Occipital lobe (tissue), 2 donors: ENCODE results near the gene FGF12. TPM values are rescaled to one million over a fixed set of nuclear protein-coding genes. Genes with fewer than 3 reads are reported as not detected.
"Not testable (repeated sequence)": the region's sequence is repeated elsewhere in the genome, so short reads cannot be mapped to it uniquely, and the experiment has no call there.

Source experiments
- DNase-seq: peaks from one replicate; lab custom pipeline; 2025; lab: John Stamatoyannopoulos, UW
- total RNA-seq: library from RNA; depleted of rRNA; stranded (reverse); fragments of >200 nt; gene quantifications from one replicate; pipeline ENCODE4 v1.2.3, GENCODE V29; 2014

Gene FGF12
- total RNA-seq, 1 donor from 2014 or later, result 187 TPM

DNA sequence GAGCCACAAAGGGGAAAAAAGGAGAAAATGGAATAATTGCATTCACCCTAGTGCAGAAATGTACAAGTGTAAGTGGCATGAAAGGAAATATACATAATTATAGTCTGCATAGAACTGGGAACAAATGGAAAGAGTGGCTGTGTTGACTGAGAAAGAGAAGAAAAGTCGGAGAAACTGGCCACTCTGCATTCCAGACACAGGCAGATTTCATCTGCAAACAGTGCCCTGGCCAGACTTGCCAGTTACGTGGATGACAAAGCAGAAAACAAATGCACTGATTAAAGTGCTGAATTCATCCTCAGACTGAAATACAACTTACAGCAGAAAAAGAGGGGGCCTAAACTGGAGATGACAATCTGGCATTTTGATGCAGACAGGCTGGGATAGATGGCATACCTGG lies 129.8 kb downstream of the FGF12 start:
- DNase-seq, result no peak

GRCh38 chr3:192578729-192579128 lies 148.6 kb downstream of the FGF12 start:
- no peak for DNase-seq

- no peak for DNase-seq
Observed at GRCh38 chr3:192577811-192578210, 149.5 kb downstream of the FGF12 start.

GRCh38 chr3:192577271-192577670 lies 150.1 kb downstream of the FGF12 start:
- DNase-seq, result no peak

DNA sequence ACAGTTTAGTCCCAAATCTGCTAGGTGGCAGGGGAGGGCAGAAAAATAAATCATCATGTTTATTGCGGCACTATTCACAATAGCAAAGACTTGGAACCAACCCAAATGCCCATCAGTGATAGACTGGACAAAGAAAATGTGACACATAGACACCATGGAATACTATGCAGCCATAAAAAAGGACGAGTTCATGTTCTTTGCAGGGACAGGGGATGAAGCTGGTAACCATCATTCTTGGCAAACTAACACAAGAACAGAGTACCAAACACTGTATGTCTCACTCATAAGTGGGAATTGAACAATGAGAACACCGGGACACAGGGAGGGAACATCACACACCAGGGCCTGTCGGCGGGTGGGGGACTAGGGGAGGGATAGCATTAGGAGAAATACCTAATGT lies 150.6 kb downstream of the FGF12 start:
- not testable (repeated sequence) for DNase-seq

DNA sequence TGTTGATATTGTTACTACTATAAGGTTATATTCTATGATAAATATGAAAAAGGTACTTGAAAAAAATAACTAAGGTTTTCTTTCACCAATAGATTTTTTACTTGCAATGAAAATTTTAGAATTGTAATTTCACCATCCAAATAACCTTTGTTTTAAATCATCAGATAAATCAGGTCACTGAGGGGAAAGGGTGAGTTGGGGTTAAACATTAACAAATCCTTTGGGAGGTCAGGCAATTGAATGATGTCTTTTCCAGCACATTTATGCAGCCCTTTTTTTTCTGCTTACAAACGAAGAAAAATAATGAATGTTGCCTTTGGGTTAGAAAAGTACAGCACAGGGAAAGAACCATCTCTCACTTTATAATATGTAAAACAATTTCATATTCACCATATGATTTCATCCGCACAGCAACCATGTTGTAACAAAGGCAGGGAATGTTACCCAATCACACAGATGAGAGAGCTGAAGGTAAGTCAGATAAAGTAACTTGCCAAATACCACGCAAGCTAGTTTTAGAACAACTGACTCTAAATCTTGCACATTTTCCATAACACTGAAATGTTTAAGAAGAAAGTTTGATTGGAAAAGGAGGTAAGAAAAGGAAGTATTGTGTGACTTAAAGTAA lies 151.3 kb downstream of the FGF12 start:
- DNase-seq, result no peak

DNA sequence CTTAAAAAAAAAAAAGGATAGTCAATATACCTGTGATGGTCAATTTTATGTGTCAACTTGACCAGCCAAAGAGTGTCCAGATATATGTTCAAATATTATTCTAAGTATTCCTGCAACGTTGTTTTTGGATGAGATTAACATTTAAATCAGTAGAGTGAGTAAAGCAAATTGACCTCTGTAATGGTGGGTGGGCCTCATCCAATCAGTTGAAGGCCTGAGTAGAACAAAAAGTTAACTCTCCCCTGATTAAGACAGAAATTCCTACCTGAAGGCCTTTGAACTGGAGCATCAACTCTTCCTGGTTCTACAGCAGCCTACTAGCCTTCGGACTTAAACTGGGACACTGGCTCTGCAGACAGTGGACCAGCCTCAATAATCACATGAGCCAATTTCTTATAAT lies 154.1 kb downstream of the FGF12 start:
- DNase-seq, result no peak

DNA sequence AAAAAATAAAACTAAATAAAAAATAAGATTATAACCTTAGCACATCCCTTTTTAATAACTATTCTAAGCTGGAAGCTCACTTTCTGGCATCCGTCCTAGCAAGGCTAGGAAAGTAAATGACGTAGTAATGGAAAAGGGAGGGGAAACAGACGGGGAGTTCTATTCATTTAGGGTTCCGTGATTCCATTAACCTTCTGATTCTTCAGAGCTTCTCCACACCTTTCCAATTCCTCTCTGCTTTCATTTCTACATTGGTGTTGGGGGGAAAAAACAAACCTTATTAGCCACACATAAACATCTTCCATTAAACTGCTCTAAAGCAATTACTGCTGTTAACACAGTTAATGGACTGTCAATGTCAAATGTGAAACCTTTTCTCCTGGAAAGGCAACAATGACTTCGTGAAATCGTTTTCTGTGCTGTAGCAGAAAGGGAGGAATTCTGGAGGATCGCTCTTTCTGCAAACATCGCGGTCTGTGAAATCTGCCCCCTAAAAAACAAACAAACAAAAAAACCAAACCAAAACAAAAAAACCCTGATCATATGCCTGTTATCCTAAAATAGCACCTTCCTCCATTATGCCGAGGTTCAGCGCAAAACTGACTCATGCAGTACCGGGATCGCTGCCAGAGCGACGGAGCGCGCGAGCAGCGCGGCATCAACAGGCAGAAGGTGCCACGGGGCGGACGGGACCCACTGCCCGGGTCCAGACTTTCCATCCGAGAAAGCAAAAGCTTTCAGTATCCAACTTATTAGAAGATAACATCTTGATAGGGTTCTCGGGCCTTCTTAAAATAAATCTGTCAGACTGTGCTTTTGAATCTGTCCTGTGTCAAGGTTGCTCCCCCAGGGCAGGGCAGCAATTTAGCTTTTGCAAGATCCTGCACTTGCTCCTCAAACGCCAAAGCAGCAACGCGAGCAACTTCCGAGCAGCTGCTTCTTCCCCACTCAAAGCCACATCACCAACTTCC lies 156.2 kb downstream of the FGF12 start:
- peak; percentile 52 for DNase-seq

- DNase-seq, result no peak
Observed at GRCh38 chr3:192570315-192570714, 157.0 kb downstream of the FGF12 start.

GRCh38 chr3:192566706-192567290 lies 160.5 kb downstream of the FGF12 start:
- peak; percentile 78 for DNase-seq

DNA sequence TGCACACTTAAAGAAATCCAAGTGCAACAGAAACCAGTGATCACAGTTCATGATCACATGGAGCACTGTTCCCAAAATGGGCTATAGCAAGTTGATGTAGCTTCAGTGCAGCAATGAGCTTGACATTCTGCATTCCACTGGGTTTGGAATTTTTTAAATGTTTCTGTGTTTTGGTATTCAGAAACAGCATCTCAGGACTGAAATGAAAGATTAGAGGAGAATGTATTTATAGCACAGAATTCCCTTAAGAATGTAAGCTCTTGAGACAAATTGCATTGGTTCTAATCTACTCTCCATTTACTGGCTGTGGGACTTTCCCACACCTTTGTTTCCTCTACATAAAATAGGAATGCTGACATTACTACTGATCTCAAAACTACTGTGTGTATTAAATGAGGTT lies 162.7 kb downstream of the FGF12 start:
- DNase-seq, result no peak

GRCh38 chr3:192563417-192563816 lies 163.9 kb downstream of the FGF12 start:
- no peak for DNase-seq

DNA sequence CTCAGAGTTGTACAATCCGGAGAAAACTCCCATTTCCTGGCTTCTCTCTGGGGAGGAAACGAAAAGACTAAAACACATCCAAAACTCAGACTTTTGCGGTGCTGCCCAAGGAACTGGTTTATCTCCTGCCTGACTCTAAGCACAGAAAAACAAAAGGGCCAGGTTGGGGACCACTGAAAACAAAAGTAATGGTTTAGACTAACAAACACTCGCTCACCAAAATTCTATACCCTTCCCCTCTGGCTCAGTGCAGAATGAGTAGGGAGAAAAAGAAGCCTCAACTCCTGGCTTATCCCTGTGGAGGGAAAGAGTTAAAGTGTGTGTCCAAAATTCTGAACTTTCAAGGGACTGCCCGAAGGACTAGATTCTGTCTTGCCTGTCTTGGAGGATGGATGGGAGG lies 173.6 kb downstream of the FGF12 start:
- DNase-seq, result no peak

- DNase-seq, result no peak
Observed at GRCh38 chr3:192550356-192550755, 177.0 kb downstream of the FGF12 start.

DNA sequence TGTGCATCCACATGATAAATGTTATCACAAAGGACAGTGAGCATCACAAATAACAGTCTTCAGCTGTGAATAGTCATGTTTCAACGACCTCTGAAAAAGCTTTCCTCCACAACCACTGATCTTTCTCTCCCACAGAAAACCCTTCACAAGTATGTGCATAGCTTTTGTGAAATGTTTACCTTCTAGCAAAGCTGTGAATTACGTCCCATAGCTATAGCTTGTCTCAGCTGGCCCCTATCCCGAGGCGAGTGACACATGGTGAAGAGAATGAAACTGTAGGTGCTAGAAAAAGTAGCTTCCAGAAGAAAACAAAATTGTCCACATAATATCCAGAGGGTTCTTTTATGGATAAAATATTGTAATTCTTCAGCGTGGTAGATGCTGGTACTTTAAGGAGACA lies 182.0 kb downstream of the FGF12 start:
- no peak for DNase-seq

DNA sequence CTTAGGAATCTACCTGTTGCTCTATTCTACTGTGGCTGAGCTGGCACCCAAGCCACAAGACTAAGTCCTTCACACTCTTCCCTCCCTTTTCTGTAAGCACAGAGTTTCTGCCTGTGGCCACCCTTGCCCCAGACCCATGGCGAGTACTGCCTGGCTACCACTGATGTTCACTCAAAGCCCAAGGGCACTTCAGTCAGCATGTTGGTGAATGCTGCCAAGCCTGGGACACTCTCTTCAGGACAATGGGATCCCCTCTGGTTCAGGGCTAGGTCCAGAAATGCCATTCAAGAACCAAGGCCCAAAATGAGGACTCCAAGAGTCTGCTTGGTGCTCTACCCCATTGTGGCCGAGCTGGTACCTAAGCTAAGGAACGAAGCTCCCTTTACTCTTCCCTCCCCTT lies 184.2 kb downstream of the FGF12 start:
- no peak for DNase-seq

DNA sequence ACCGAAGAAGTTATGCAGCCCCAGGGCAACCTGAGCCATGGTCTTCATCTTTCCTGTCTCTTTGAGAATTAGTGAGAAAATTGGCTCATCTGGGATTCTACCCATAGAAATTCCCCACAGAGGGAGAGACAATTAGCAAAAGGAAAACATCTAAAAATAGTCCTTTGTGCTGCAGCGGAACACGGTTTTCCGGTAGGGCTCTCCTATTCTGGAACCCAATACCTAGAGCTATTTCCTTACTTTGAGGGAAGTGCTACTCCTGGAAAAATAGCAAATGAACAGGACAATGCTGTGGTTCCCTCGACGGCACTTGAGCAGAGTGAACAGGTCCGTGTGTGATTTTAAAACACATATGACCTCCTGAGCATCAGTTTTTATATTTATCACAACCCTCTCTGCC lies 210.5 kb downstream of the FGF12 start:
- DNase-seq, result no peak

DNA sequence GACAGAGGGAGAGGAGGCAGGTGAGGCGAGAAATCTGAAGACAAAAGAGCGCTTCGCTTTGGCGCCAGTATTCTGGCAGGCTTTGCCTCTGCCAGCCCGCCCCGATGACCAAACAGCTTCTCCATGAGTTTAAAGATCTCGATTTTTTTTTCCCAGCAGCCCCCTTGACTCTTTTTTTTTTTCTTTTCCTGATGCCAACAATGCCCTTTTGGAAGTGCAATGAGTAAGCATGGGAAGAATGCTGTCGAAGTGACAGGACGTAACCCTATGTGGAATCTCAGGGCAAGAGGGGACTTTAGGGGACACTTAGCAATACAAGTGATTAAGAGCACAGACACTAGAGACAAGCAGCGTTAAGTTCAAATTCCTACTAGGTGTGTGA lies 211.7 kb downstream of the FGF12 start:
- DNase-seq, result no peak

DNA sequence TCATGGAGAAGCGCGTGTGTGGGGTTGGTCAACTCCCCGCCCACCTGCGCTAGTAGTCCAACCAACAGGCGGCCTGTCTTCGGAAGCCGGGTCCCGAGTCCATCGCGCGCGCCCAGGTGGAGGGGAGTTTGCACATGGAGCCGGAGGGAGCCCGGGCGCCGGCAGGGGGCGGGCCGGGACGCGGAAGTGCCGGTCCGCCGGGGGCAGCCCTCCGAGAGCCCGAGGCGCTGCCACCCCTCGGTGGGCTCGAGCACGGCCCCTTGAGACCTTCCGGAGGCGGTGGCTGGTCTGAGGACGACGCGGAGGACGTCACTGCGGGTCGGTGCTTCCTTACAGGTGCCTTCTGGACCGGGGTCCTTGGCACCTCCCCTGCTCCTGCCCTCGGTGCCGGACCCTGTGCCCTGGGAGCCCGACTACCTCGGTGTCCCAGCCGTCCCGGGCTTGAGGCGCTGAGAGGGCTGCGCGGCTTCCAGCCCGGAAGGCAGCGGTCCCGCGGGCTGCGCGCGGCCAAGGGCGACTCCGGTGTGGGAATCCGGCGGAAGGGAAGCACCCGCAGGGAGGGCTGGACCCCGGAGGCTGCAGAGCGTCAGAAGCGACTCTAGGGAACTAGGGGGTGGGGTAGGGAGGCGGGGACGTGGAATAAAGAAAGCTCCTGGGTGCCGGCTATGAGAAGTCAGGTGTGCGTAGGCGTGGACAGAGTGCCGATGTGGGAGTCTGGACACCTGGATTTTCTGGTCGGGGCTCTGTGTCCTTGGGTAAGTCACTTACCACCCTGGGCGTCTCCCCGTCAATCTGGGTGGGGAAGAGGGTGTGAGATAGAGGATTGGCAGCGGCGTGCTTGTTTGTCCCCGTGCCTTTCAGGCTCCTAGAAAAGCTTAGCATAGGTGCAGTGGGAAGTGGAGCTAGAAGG lies 212.3 kb downstream of the FGF12 start:
- DNase-seq, result peak; percentile 18

DNA sequence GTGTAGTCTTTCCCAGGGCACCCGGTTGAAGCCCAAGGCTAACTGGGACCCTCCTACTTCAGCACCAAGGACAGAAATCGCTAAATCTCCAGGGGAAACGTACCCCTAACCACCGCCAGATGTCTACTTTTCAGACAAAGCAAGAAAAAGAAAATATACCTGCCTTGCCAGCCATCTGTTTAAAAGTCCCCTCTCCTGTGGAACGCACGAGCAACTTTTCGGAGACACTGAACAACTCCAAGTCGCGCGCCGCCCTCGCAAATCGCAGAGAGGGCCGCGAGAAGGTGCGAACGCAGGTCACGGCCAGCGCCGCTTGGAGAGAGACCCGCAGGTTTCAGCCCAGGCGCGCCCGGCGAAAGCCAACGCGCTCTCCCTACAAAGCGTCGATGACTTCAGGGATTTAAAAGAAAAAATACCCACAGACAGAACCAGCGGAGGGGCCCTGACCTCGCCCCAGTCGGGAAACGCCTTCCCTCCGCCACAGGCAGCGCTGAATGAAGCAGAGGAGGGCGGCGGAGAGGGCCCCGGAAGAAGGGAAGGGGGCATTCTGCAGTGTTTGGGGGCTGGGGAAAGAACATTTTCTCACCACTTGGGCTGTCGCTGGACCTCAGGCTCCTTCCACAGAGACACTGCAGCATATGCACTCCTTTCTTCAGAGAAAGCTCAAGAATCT lies 213.1 kb downstream of the FGF12 start:
- no peak for DNase-seq

DNA sequence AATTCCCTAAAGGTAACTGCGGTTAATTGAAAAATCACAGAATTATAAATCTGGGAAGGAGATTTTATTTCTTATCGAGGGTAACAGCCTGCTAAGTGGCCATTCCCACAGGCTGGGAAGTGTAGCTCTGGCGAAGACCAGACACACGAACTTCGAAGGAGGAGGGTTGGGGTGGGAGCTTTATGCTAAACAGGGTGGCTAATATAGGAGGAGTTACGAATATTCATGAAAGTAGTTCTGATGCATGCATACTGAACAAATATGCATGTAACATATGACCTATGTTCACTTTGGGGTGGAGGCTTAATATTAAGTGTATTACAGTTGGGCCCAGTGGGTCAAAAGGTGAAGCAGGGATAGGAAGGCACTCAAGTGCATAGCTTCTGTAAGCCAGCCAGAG lies 221.6 kb downstream of the FGF12 start:
- no peak for DNase-seq
